HL-60 (cell line): ENCODE results near the gene TSPAN8.

Source experiments
- CTCF ChIP-seq: IDR thresholded peaks from one replicate; pipeline ENCODE4 v1.5.1; 2011; ENCODE audit warnings: low read length, control low read depth, inconsistent platforms; ENCODE audit not compliant: insufficient read depth
- GABPA ChIP-seq: IDR thresholded peaks from 2 replicates; pipeline ENCODE4 v1.6.1; 2012; ENCODE audit warnings: low read depth
- POLR2AphosphoS5 ChIP-seq: IDR thresholded peaks from 2 replicates; pipeline ENCODE4 v1.6.1; 2012; ENCODE audit warnings: low read depth
- REST ChIP-seq: IDR thresholded peaks from 2 replicates; pipeline ENCODE4 v1.6.1; 2012; ENCODE audit warnings: low read depth; ENCODE audit not compliant: insufficient replicate concordance

- TF ChIP-seq CTCF (no peak), GABPA (no peak), POLR2AphosphoS5 (no peak), REST (no peak)
Observed at GRCh38 chr12:71190822-71191221, 33.0 kb upstream of the TSPAN8 start.
